ENCODE measurements around the gene TNNT1. TPM values are rescaled to one million over a fixed set of nuclear protein-coding genes. Genes with fewer than 3 reads are reported as not detected.
A peak's percentile ranks its signal among the peaks of the same experiment; 100 is the strongest.

Gene TNNT1
- total RNA-seq, 6 experiments from 2014 or later, result 1.2 to 10.9 (median 1.6) TPM; not detected in 2

- no peak overlapping the region for H3K4me3 ChIP-seq
- ATAC-seq, result peak in 1 of 4 donors; percentile 6
- no peak for DNase-seq
Measured at GRCh38 chr19:55096061-55096701, 52.8 kb downstream of the TNNT1 start.

GRCh38 chr19:55095260-55096060, 53.5 kb downstream of the TNNT1 start:
- H3K27ac ChIP-seq, result no peak overlapping the region
- H3K27me3 ChIP-seq, result no peaks in the 10 kb centered on the region
- H3K4me1 ChIP-seq, result no peaks in the 10 kb centered on the region
- TF ChIP-seq CTCF (IDR thresholded peaks at IDR 0.05) (no peak), POLR2A (IDR thresholded peaks at IDR 0.05) (no peak)
- no peak overlapping the region for H3K4me3 ChIP-seq
- DNase-seq (peak in 1 of 3 donors; percentile 47), ATAC-seq (no peak)
- no CpG with 5 or more reads among the region's 23 CpGs for WGBS (ENCODE audit: insufficient coverage, low coverage, low lambda C conversion rate, missing lambda C conversion rate)
- H3K9me3 ChIP-seq, result no peaks in the 10 kb centered on the region
- H3K36me3 ChIP-seq, result peaks cover 0 to 37% (median 9%) of the 10 kb centered on the region in 4 donors
- intact Hi-C loops (cut with DNase I), result no loop called here

More at GRCh38 chr19:55096061-55096701, 52.8 kb downstream of the TNNT1 start:
- H3K9me3 ChIP-seq, result no peaks in the 10 kb centered on the region
- no peaks in the 10 kb centered on the region for H3K4me1 ChIP-seq
- H3K27me3 ChIP-seq, result no peaks in the 10 kb centered on the region
- peaks cover 0 to 33% (median 9%) of the 10 kb centered on the region in 4 donors for H3K36me3 ChIP-seq
- WGBS (ENCODE audit: insufficient coverage, low coverage, low lambda C conversion rate, missing lambda C conversion rate), result 80% methylated on average over 1 of the region's 23 CpGs
- TF ChIP-seq CTCF (IDR thresholded peaks at IDR 0.05), result no peak
- no peak for TF ChIP-seq POLR2A (IDR thresholded peaks at IDR 0.05)
- intact Hi-C loops (cut with DNase I), result no loop called here
- no peak overlapping the region for H3K27ac ChIP-seq

- intact Hi-C loops (cut with DNase I), result no loop called here
- DNase-seq (peak in 1 of 3 donors; percentile 50), ATAC-seq (no peak)
- TF ChIP-seq CTCF (IDR thresholded peaks at IDR 0.05) (no peak), POLR2A (IDR thresholded peaks at IDR 0.05) (no peak)
- Histone ChIP-seq H3K27me3 (no peaks in the 10 kb centered on the region), H3K9me3 (no peaks in the 10 kb centered on the region), H3K36me3 (peaks cover 0 to 37% (median 9%) of the 10 kb centered on the region in 4 donors), H3K4me3 (no peak overlapping the region), H3K27ac (no peak overlapping the region), H3K4me1 (no peaks in the 10 kb centered on the region)
- WGBS (ENCODE audit: insufficient coverage, low coverage, low lambda C conversion rate, missing lambda C conversion rate), result 94% methylated on average over 12 of the region's 32 CpGs
Measured at GRCh38 chr19:55094456-55095259, 54.3 kb downstream of the TNNT1 start.

- ATAC-seq (peak in 1 of 4 donors; percentile 20), DNase-seq (peak in 1 of 3 donors; percentile 49)
- TF ChIP-seq POLR2A (IDR thresholded peaks at IDR 0.05), result no peak
- TF ChIP-seq CTCF (IDR thresholded peaks at IDR 0.05), result no peak
- Histone ChIP-seq H3K4me3 (no peak overlapping the region), H3K27ac (no peak overlapping the region), H3K9me3 (no peaks in the 10 kb centered on the region), H3K27me3 (no peaks in the 10 kb centered on the region), H3K4me1 (peaks cover 0 to 4% (median under 1%) of the 10 kb centered on the region in 4 donors), H3K36me3 (peaks cover 0 to 26% (median 9%) of the 10 kb centered on the region in 4 donors)
- intact Hi-C loops (cut with DNase I), result no loop called here
- 87% methylated on average over 3 of the region's 49 CpGs for WGBS (ENCODE audit: insufficient coverage, low coverage, low lambda C conversion rate, missing lambda C conversion rate)
Measured at GRCh38 chr19:55092423-55093318, 56.3 kb downstream of the TNNT1 start.

Measured in right lobe of liver (tissue), 6 donors.